GM21717 (cell line): ENCODE data around the gene MRE11.

Experiments used
- ATAC-seq: cut with Tn5 transposase; IDR thresholded peaks from one replicate; pipeline ENCODE4 v1.9.1; 2021; ENCODE audit warnings: mild to moderate bottlenecking, moderate library complexity; ENCODE audit not compliant: unreplicated experiment

The MRE11 gene

DNA sequence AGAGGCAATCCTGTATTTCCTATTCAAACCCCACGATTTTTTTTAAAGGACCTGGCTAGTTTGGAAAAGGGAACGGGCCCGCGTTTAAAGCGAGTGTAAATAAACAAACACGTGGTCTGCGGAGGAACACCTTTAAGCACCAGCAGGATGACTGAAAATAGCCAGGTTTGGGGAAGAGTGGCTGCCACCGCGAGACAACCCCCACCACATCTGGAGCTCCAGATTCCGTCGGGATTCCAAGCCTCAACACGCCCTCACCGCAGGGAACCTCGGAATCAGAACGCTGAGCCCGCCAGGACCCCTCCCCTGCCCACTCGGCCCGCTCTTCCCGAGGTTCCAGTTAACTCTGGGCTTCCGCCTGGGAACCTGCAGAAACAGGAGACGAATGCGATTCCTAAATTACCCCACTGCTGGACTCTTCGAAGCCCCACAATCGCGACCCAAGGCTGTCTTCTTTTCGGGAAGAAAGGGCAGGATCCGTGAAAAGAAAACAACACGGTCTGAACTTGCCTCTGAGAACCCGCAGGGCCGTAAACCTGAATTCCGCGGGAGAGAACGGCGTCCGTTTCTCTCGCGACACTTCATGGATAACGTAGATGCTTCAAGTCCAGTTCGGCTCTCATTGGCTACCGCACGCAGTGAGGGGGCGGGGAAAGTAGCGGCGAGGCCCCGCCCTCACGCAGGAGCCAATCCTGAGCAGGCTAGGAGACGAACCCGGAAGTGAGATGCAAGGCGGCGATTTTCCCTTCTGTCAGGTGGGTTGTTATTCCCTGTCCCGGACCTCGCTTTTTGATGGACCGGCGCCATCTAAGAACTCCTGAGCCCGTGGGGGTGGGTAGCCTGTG is at the start of gene MRE11, which contains the start of gene ANKRD49:
Gene MRE11, minus strand, starts transcription at position 564 of the 845 bp plus-strand sequence. CDS start 1,043 bp downstream, outside the sequence.
Gene ANKRD49, plus strand, starts transcription at position 704 of the 845 bp plus-strand sequence. CDS start 2,710 bp downstream, outside the sequence.
- peak; percentile 100 for ATAC-seq

- ATAC-seq: no peak
Observed at GRCh38 chr11:94539420-94539819, 45.8 kb upstream of the MRE11 start.

- ATAC-seq: no peak
Observed at GRCh38 chr11:94537031-94537600, 43.5 kb upstream of the MRE11 start.

GRCh38 chr11:94536386-94536785 is 42.7 kb upstream of the MRE11 start:
- no peak for ATAC-seq

GRCh38 chr11:94533696-94534630 is 40.3 kb upstream of the MRE11 start:
- no peak for ATAC-seq

- ATAC-seq: no peak
Observed at GRCh38 chr11:94533206-94533605, 39.6 kb upstream of the MRE11 start.

- ATAC-seq: no peak
Observed at GRCh38 chr11:94532211-94532610, 38.6 kb upstream of the MRE11 start.

DNA sequence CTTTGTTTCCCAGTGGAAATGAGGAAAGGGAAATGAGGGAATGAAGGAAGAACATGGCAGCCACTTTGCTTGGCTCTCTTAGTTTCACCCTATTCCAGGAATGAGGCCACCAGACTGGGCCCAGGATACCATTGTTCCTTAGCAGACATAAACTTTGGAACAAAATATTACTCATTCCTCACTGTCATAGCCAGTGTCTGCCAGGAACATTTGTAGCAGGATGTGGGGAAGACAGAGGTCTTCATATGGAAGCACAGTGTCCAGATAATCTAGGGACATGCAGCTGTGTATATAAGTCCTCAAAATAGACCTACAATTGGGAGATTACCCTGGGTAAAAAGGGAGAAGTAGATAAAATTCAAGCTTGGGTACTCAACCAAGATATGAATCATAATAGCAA is 34.9 kb upstream of the MRE11 start:
- no peak for ATAC-seq

DNA sequence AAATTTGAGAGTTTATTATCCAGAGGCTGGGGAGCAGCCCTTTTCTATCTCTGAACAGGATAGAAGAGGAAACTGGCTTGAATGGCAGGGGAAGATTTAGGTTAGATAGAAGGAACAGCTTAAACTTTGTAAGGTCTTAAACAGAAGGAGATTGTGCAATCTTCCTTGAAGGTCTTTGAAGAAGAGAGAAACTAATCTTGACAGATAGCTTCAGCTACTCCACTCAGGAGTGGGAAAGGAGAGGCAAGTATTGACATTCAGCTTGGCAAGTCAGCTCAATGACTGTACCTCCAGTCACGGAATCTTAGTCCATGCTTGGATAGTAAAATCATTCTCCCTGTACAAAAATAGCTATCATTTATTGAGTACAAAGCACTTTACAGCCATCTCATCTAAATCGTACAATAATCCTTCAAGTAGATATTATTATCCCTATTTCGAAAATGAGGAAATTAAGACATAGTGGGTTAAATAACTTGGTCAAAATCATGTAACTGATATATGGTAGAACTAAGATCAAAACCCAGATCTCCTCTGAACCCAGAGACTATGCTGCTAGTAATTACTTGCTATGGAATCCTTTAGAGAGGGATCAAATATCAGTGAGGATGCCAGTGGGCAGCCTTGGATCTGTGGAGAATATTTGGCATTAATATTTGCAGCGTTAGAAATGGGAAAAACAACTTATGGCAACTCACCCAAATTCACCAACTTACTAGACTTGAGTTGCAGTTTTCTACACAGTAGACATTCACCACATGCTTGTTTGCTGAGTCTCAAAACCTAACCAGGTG is 33.2 kb upstream of the MRE11 start:
- ATAC-seq: no peak

DNA sequence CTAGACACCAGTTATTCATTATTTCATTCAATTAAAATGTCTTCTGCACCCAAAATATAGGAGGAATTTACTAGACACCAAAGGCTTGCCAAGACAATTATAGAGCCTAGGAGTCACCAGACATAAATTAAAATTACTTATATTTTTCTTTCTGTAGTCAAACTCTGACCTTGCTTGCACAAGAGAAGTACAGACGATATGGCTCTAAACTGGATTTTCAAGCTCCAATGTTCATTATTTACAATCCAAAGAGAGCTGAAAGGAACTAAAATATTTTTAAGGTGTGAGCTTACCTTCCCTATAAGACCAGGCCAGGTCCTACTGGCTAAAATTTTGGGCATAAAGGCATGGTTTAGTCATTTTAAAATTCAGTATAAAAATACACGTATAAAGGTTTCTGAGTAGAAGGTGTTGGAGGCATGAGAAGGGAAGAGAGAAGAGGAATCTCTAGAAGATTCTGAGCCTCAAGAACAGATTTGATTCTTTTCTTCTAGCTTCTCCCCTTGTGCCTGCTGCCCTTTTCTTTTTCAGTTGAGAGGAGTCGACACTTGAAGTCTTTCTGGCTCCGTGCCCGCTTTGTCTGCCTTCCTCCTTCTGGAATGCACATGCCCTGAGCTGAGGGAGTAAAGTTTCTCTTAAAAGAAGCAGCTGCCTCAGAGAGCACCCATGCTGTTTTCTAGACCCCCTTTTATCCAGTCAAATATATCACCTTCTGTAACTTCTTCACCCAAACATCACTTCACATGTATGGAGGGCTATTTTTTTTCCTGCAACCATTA is 32.1 kb upstream of the MRE11 start:
- ATAC-seq: no peak

- no peak for ATAC-seq
Observed at GRCh38 chr11:94524341-94524740, 30.7 kb upstream of the MRE11 start.

- peak; percentile 64 for ATAC-seq
Observed at GRCh38 chr11:94521684-94522083, 28.0 kb upstream of the MRE11 start.

- no peak for ATAC-seq
Observed at GRCh38 chr11:94519478-94520084, 25.9 kb upstream of the MRE11 start.

DNA sequence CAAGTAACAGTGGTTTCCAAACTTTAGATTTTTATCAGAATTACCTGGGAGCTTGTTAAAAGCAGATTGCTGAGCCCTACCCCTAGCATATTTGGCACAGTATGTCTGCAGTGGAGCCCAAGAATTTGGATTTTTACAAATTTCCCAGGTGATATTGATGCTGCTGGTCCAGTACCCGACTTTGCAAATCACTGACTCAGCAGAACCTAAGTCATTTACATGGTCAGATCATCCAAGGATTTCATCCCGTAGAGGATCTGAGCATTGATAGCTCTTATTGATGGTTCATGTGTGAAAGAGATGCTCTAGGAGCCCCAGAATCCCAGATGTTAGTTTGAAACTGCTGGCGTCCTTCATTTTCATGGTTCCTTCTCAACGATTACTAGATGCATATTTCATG is 24.7 kb upstream of the MRE11 start:
- ATAC-seq: no peak

- ATAC-seq: no peak
Observed at GRCh38 chr11:94516725-94517124, 23.1 kb upstream of the MRE11 start.

GRCh38 chr11:94515398-94515797 is 21.8 kb upstream of the MRE11 start:
- ATAC-seq: no peak

GRCh38 chr11:94513091-94513490 is 19.4 kb upstream of the MRE11 start:
- no peak for ATAC-seq

DNA sequence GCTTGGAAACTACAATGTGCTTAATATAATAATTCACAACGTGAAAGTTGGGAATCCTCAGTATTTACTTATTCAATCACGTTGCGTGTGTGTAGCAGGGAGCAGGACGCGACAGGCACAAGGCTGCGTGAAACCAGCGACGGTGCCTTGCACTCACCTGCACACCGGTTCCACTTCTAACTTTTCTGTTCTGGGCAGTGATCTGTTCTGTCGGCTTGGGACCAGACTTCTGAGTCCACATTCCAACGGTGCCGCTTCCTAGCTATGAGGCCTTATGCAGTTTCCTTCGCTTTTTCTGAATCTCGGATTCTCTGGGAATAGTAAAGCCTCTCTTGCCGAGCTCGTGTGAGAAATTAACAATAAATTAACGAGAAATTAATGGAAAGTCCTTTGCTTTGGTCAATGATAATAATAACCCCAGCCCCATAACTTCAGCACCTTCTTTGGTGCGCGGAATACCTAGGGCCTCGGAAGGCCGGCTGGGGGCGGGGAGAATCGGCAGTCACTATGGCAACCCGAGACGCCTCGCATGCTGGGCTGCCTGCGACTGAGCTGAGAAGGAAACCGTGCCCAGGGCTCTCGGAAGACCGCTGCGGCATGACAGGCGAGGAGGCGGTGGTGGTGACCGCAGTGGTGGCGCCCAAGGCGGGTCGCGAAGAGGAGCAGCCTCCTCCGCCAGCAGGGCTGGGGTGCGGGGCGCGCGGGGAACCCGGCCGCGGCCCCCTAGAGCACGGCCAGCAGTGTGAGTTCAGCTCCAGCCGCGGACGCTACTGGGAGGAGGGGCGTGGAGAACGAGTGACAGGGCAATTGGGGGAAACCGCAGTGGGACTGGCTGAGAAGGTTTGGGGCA is 18.5 kb upstream of the MRE11 start, which contains the start of gene C11orf97:
Gene C11orf97, plus strand, starts transcription at position 530 of the 850 bp plus-strand sequence. Its CDS starts 68 bp downstream, at position 598.
- ATAC-seq: peak; percentile 53
